Cortex of kidney (tissue), 1 donor: ENCODE data around the gene INPP5A.
"Not testable (repeated sequence)": the region's sequence is repeated elsewhere in the genome, so short reads cannot be mapped to it uniquely, and the experiment has no call there.

Experiments used
- DNase-seq: peaks from one replicate; lab custom pipeline; 2025; lab: John Stamatoyannopoulos, UW

INPP5A gene

DNA sequence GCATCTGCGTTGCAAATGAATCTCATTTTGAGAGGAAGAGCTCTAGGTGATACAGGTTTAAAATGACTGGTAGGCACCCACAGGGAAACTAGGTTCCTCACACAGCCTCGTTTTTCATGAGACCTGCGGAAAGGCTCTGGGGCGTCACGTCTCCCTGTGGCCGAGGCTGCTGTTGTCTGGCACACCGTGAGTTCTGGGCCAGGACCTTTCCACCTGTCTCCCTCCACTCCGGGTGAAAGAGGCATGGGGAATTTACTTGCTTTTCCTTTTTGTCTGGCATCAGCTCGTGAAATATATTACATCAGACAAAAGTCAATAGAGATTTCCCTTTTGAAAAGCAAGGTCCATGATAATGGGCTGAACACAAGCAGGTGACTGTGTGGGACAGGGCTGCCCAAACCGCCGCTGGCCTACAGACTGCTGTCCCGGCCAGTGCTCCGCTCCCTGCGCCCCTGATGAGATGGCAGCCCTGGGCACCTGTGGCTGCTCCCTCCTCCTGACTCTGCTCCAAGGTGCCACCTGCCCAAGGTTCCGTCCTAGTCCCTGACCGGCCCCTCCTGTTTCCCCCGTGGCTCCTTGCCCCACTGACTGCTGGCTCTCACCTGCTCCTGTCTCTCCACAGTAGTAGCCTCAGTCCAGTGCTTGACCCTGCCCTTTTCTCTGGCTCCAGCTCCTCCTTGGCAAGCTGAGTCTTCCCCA lies 138.8 kb downstream of the INPP5A start:
- no peak for DNase-seq

DNA sequence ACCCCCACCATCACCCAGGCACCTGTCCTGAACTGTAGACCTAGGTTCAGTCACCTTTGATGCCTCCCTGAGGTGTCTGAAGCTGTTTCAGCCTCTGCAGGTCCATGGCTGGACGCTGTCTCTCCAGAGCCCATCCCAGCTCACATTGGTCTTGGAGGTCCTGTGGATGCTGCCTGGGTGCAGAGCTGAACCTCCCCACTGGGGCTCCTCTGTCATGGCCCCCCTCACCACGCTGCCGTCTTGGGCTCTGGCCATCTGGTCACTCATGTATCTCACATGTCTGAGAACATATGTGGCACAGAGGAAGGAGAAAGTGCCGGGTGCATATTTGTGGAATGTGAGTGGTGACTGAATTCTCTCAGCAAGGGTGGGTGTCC lies 139.5 kb downstream of the INPP5A start:
- DNase-seq = no peak

DNA sequence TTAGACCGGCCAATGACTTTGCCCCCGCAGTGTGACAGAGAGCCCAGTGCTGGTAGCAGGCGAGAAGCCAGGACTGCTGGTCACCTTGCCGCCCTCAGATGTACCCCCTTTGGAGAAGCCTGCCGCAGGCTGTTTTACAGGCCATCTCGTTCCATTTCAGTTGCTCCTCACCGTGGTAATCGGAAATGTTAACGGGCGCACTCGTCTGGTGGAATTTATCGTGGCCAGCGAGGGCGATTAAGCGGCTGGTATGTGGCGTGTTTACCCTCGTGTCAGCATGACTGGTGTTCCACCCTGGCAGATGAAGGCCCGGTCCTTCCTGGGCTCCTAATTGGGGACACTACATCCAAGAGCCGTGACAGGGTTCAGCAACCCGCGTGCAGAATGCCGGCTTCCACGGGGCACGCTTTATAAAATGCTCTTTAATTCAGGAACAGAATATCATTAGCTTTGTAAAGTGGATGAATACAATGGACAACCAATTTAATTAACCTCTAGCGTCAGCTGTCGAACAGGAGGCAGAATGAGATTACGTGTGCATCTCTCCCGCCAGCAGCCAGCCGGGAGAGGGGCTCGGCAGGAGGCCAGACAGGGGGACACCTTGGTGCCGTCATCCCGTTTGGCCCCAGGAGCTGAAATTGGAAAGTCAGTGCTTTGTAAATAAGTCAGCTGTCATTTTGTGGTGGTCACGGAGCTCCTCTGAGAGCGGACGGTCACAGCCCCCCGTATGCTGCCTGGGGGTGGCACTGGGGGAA lies 140.1 kb downstream of the INPP5A start:
- no peak for DNase-seq

DNA sequence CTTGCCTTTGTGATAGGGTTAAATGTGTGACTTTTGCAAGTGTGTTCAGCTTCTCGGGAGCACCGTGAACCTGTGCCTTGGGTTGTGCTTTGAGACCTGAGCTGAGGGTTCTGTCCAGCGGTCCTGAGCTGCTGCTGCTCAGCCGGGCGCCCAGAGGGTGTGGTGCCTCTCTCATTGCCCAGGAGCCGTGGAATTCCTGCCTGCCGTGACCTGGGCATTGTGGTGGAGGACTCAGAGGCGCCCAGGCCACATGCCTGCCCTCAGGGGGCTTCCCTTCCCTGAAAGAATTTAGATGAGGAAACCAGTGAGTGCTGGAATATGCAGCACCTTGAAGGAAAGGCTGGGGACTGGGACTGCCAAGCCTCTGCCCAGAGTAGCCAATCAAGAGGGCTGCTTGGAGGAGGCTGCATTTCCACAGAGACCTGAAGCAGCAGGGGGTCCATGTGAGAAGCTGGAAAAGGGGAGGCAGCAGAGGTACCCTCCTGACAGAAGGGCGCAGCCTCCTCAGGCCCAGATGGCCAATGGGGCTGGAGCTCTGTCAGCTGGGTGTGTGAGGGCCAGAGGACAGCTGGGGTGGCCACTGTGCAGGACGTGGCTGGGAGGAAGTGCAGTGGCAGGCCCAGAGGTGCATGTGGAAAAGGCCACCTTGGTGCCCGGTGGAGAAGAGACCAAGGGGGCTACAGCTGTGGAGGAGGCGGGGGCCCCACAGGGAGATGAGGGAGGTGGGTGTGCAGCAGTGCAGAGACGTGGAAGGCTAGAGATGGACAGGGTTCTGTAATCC lies 141.0 kb downstream of the INPP5A start:
- DNase-seq = no peak

DNA sequence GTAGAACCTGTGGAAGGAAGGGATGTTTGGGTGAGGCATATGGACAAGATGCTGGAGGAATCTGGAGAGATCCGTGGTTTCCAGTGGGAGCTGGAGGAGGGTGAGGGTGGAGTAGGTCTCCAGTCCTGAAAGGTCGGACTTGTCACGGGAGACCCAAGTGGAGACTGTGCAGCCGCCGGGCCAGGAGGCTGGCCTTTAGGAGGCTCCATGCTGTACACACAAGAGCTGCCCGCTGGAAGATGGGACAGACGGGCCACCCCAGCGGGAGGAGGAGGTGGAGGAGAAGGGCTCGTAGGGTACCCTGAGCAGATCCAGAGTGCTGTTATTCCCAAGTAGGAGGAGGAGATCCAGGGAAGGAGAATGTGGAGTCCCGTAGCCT lies 141.6 kb downstream of the INPP5A start:
- DNase-seq = no peak

DNA sequence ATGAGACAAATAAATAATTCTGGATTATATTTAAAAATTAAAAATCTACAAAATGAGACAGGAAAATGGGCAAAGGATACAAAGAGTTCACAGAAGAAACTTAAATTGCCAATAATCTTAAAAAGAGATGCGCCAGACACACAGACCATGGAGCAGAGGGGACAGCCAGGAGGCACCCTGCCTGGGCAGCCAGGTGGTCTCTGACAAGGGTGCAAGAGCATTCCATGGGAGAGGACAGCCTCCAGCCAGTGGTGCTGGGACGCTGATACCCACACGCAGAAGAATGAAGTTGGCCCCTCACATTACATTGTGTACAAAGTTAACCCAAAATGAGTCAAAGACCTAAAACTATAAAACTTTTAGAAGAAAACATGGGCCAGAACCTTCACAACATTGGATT lies 142.1 kb downstream of the INPP5A start:
- no peak for DNase-seq

DNA sequence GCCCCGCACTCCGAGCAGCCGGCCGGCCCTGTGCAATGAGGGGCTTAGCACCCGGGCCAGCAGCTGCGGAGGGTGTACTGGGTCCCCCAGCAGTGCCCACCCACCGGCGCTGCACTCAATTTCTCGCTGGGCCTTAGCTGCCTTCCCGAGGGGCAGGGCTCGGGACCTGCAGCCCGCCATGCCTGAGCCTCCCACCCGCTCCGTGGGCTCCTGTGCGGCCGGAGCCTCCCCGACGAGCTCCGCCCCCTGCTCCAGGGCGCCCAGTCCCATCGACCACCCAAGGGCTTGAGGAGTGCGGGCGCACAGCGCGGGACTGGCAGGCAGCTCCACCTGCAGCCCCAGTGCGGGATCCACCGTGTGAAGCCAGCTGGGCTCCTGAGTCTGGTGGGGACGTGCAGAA lies 143.2 kb downstream of the INPP5A start:
- DNase-seq = not testable (repeated sequence)

DNA sequence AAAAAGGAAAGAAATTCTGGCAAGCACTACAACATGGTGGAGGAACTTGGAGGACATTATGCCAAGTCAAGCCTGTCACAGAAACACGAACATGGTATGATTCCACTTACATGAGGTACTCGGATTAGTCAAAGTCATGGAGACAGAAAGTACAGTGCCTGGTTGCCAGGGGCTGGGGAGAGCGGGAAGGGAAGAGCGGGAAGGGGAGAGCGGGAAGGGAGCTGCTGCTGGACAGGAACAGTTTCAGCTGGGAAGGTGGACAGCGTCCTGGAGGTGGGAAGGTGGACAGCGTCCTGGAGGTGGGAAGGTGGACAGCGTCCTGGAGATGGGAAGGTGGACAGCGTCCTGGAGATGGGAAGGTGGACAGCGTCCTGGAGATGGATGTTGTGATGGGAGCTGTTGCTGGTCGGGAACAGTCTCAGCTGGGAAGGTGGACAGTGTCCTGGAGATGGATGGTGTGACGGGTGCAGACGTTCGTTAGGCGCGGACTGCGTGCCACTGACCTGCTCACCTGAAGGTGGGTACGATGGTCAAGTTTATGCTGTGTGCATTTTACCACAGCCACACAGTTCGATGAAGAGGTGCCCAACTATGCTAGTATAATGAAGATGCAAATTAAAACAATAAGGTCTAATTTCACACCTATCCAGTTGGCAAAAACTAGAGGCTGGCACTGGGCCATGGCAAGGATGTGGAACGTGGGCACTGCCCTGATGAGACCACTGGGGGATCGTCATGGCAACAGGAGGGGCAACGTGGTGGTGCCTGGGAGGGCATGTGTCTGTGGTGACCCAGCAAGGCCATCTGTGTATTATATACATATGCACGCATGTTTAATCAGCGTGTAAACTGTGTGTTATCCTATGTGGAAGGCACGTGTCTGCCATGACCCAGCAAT lies 144.5 kb downstream of the INPP5A start:
- DNase-seq = no peak

DNA sequence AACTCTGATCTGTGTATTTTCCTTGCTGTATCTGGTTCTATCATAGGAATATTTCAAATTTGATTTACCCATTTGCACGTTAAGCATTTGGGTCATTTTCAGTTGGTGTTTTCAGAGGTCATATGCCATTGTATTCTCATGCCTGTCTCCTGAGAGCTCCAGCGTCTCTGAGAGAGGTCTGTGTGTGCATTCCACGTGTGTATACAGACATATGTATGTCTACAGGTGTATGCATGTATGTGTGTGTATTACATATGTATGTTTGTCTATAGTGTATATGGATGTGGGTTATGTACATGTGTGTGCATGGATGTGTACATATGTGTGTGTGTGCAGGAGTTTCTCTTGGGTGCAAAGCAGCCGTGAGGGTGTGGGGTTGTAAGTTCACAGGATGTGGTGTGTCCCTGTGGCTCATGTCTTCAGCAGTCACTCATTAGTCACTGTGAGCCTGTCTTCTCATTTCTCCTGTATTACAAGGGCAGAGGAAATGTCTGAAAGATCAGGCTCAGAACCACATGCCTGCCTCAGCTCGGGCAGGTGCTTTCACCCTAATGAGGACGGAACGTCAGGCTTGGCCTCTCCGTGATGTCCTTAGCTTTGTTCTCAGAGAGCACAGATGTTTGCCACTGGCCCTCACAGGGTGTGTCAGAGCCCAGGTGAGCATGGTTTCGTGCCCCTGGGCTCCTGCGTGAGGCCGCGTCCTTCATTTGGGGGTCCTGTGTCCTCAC lies 146.7 kb downstream of the INPP5A start:
- DNase-seq = no peak

DNA sequence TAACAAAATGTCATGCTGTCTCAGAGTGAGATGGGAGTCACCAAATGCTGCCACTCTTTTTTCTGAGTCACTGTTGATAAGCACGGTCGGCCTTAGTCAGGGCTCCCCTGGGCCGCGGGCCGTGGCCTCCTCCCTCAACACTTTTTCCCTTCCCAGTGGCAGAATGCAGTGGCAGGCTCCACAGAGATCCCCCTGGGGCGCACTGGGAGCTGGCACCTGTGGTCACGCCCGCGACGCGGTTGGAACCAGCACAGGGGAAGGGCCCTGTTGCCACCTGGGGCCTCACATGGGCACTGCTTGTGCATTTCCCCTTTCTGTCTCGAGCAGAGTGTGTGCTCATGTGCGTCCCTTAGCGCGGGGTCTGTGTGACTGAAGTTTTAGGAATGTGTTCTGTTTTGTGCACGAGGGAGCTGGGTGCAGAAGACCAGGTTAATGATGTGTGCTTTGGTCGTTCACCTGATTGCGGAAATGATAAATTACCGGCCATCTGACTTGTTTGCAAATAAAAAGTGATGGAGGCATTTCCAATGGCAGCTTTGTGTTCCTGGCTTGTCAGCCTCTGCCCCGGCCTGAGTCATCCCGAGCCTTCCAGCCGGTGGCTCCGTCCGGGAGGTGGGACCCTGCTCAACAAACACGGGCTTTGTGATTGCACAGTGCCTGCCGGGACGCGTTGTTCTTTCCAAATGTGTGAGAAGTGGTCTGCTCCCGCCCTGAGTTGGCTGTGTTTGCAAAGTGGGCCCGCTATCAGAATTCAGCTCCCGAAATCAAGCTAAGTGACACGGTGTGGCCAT lies 147.7 kb downstream of the INPP5A start:
- no peak for DNase-seq

DNA sequence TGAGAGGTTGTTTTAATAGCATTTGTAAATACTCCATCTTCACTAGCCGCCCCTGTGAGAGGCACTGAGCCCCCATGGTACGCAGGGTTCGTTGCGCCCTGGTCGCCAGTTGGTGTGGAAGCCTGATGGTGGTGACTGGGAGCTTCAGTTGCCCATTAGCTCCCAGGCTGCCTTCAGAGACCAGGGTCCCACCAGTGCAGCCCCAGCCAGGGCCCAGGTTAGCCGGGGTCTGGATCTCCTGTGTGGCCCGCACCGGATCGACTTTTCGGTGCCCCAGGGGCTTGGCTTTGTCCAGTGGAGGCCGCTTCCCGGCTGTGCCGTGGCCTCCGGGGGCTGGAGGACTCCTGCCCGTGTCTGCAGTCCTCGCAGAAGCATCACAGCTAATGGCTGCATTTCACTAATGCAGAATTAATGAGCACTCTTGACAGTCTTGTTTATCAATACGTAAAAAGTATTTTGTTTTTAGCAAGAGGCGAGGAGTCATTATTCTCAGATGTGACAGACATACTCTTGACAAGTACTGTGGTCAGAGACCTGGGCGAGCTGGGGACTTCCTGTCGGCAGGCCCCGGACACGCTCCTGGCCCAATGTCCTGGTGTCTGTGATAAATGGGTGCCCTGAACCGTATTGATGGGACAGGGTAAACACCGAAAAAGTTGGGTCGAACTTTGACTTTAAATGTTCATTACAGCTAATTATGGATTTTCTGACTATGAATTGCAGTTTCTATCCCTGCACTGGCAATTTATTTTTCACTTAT lies 148.5 kb downstream of the INPP5A start:
- no peak for DNase-seq

DNA sequence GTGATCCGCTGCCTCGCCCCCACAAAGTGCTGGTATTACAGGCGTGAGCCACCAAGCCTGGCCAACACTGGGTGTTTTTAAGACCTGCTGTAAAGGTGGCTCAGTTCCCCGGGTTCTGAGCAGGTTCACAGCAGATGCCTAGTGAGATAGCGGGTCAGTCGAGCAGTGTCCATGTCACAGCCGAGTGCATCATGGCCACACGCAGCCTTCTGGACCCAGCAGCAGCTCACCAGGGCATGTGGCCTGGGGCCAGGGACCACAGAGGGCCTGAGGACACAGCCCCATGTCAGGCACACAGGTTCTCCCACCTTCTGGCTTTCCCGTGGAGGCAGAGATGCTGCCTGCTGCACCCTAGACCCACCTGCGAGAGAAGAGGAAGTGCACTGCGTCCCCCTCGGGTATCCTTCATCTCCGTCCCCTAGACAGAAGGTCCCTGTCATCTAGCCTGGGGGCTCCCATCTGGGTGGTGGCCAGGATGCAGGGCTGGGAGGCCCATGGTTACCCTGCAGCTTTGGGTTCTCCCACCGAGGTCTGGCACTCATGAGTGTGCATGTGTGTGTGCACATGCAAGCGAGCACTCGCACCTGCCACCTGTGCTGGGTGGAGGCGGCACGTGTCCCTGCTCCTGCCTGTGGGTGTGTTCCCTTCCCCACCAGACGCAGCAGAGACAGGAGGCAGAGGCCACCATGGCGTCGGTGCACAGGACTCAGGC lies 149.8 kb downstream of the INPP5A start:
- no peak for DNase-seq

DNA sequence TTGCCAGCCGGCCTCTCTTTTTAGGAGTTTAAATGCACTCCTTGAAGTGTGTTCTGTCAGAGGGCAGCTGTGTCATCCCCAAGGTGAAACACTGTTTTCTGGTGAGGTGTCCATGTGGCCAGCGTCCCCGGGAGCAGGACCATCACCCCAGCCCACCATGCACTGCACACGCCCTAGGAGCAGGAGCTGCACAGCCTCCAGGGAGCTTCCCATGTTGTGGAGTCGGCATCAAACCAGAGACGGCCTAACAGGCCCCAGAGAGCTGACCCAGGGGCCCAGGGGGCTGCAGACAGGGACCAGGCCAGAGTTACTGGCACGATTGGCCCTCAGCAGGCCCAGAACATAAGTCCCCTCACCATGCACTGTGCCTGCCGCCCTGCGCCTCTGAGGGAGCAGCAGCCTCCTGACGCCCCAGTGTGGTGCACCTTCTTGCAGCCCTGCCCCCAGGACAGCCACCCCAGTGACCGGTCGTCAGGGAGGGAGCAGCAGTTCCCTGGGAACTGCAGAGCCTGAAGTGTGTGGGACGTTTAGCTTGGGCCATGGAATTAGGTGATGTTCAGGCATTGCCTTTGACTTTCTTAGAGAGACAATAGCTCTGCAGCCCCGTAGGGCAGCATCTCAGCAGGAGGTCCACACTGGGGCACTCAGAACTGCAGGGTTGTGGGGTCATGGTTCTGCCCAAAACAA lies 150.4 kb downstream of the INPP5A start:
- DNase-seq = no peak

DNA sequence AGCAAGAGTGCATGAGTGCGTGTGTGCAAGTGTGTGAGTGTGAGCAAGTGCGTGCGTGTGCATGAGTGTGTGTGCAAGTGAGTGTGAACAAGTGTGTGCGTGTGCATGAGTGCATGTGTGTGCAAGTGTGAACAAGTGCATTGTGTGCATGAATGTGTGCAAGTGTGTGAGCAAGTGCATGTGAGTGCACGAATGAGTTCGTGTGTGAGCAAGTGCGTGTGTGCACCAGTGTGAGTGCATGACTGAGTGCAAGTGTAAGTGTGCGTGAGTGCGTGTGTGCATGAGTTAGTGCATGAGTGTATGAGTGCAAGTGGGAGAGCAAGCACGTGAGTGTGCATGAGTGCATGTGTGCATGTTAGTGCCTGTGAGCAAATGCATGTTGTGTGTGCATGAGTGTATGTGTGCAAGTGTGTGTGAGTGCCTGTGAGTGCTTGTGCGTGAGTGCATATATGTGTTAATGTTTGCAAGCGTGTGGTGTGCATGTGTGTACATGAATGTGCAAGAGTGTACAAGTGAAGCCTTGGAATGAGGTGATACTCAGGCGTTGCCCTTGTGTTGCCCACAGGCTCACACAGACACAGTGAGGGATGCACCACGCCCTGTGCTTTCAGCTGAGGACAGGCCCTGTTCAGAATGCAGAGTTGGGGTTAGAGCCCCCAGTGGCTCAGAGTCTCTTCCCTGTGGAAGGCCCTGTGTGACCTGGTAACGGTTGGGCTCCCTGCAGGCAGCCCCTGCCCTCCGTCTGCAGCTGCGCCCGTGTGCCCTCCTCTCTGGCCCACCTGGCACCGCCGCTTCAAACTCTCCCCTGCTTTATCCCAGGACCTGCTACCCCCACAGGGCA lies 151.2 kb downstream of the INPP5A start:
- DNase-seq = no peak

DNA sequence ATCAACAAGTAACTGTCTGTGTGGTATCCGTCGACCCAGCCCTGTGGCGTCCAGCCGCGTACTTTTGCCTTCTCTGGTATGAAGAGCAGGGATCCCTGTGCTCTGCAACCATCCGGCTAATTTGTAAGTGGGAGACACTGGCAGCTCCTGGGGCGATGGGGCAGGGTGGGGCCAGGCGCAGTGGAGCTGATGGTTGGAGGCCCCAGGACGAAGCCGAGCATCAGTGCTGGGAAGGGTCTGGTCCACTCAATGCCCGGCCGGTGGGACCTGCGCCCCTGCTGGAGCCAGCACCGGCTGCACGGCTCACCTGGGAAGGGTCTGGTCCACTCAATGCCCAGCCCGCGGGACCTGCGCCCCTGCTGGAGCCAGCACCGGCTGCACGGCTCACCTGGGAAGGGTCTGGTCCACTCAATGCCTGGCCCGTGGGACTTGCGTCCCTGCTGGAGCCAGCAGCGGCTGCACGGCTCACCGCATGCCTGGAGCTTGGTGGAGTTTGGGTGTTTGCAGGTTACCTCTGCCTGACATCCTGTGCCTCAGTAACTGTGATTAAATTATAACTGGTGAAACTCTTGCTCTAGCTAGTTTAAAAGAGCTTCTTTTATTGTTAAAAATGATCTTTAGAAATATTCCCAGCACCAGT lies 152.3 kb downstream of the INPP5A start:
- DNase-seq = no peak

DNA sequence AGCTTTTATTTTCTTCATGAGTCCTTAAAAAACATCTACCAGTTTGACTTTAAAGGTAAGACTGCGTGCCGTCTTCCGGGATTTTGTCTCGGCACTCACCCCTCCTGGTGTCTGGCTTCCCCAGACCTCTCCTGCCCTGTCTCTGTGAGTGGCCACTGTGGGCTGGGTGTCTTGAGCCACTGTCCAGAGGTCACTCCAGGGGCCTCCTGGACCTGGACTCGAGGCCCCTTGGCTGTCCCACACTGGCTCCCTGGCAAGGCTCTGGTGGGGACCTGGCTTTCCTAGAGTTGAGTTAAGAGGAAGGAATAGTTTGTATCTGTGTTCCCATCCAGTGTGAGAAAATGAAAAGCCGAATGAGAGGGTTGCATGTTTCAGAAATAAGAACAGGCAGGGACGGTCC lies 152.8 kb downstream of the INPP5A start:
- no peak for DNase-seq
